GM10248 (cell line): ENCODE data around the gene ERCC6L.
"Not testable (repeated sequence)": the region's sequence is repeated elsewhere in the genome, so short reads cannot be mapped to it uniquely, and the experiment has no call there.

ENCODE experiments used
- CTCF ChIA-PET: fragments of 300-600 bp; sonication (Branson Sonifier 250); formaldehyde crosslinking; extraction: SDS; loops from one replicate; lab custom pipeline; 2021; ENCODE audit warnings: antibody characterized with exemption; lab: Yijun Ruan, JAX
- POLR2A ChIA-PET: fragments of 350-650 bp; sonication (Branson Sonifier 250); formaldehyde crosslinking; extraction: SDS; loops from one replicate; lab custom pipeline; 2020; ENCODE audit warnings: antibody characterized with exemption; lab: Yijun Ruan, JAX
- DNase-seq: peaks from one replicate; pipeline ENCODE4 v3.0.0; 2012; ENCODE audit errors: extremely low spot score
- CTCF ChIP-seq: IDR thresholded peaks from 2 replicates; pipeline ENCODE4 v1.5.1; 2012; ENCODE audit warnings: mild to moderate bottlenecking, low read depth; ENCODE audit errors: extremely low read depth, missing control alignments, control extremely low read depth

The ERCC6L gene

GRCh38 chrX:72181178-72182125 is 57.4 kb downstream of the ERCC6L start, which contains the start of gene PIN4:
PIN4 (plus strand) TSS chrX:72181757; CDS start chrX:72181786, 29 bp downstream.
- POLR2A ChIA-PET = interaction anchor here (0.7 to 1.2 kb wide), 3 partner anchors 57 to 96 kb away, joined by 3 read pairs; partner anchors contain the start of genes ERCC6L and RPS4X
- DNase-seq = peak; percentile 86
- TF ChIP-seq CTCF = no peak
- CTCF ChIA-PET = interaction anchor here (1.0 to 2.4 kb wide), 4 partner anchors 55 to 163 kb away, joined by 3 to 8 read pairs (median 5); partner anchors contain the start of gene ERCC6L

- no peak for DNase-seq
- ChIA-PET CTCF (interaction anchor here (0.8 to 2.4 kb wide), 4 partner anchors 8 to 162 kb away, joined by 3 to 8 read pairs (median 5); partner anchors contain the start of gene ERCC6L), POLR2A (interaction anchor here (0.7 to 1.2 kb wide), 3 partner anchors 58 to 96 kb away, joined by 3 read pairs; partner anchors contain the start of genes ERCC6L and RPS4X)
- TF ChIP-seq CTCF = no peak
Measured at GRCh38 chrX:72180539-72180938, 58.3 kb downstream of the ERCC6L start.

- no peak for DNase-seq
- CTCF ChIA-PET = no interaction called here
- POLR2A ChIA-PET = no interaction called here
- no peak for TF ChIP-seq CTCF
Measured at GRCh38 chrX:72176981-72177380, 61.8 kb downstream of the ERCC6L start.

- POLR2A ChIA-PET, DNase-seq, CTCF ChIA-PET: not testable (repeated sequence)
Measured at GRCh38 chrX:72176289-72176688, 62.5 kb downstream of the ERCC6L start.

GRCh38 chrX:72169008-72169728 is 69.7 kb downstream of the ERCC6L start:
- no peak for DNase-seq
- no peak for TF ChIP-seq CTCF
- ChIA-PET CTCF (no interaction called here), POLR2A (no interaction called here)

GRCh38 chrX:72165551-72165950 is 73.3 kb downstream of the ERCC6L start:
- no peak for TF ChIP-seq CTCF
- ChIA-PET POLR2A (no interaction called here), CTCF (no interaction called here)
- no peak for DNase-seq
